ENCODE results near the gene STRN4.

STRN4 gene

GRCh38 chr19:46739290-46739771 lies 6.9 kb downstream of the STRN4 start:
- H3K9me3 ChIP-seq (ENCODE audit: severe bottlenecking), result no peaks in the 10 kb centered on the region
- H3K27me3 ChIP-seq (ENCODE audit: insufficient read depth, low read depth, severe bottlenecking), result no peaks in the 10 kb centered on the region
- no peak overlapping the region for H3K4me3 ChIP-seq (ENCODE audit: low read depth, low read length)
- no peak overlapping the region for H3K27ac ChIP-seq
- no peak for TF ChIP-seq CTCF (IDR thresholded peaks at IDR 0.05; ENCODE audit: low read depth, low read length)
- no peak for DNase-seq
- H3K36me3 ChIP-seq, result peaks cover 84% of the 10 kb centered on the region

GRCh38 chr19:46737761-46738171 lies 8.5 kb downstream of the STRN4 start:
- Histone ChIP-seq H3K27ac (no peak overlapping the region), H3K36me3 (peaks cover 90% of the 10 kb centered on the region), H3K4me3 (ENCODE audit: low read depth, low read length) (no peak overlapping the region), H3K9me3 (ENCODE audit: severe bottlenecking) (no peaks in the 10 kb centered on the region), H3K27me3 (ENCODE audit: insufficient read depth, low read depth, severe bottlenecking) (no peaks in the 10 kb centered on the region)
- TF ChIP-seq CTCF (IDR thresholded peaks at IDR 0.05; ENCODE audit: low read depth, low read length), result no peak
- no peak for DNase-seq

GRCh38 chr19:46737298-46737654 lies 9.0 kb downstream of the STRN4 start:
- peaks cover 90% of the 10 kb centered on the region for H3K36me3 ChIP-seq
- TF ChIP-seq CTCF (IDR thresholded peaks at IDR 0.05; ENCODE audit: low read depth, low read length), result no peak
- no peaks in the 10 kb centered on the region for H3K27me3 ChIP-seq (ENCODE audit: insufficient read depth, low read depth, severe bottlenecking)
- no peak for DNase-seq
- H3K9me3 ChIP-seq (ENCODE audit: severe bottlenecking), result no peaks in the 10 kb centered on the region
- H3K4me3 ChIP-seq (ENCODE audit: low read depth, low read length), result no peak overlapping the region
- no peak overlapping the region for H3K27ac ChIP-seq

GRCh38 chr19:46736531-46737297 lies 9.5 kb downstream of the STRN4 start:
- Histone ChIP-seq H3K9me3 (ENCODE audit: severe bottlenecking) (no peaks in the 10 kb centered on the region), H3K36me3 (peaks cover 90% of the 10 kb centered on the region), H3K27me3 (ENCODE audit: insufficient read depth, low read depth, severe bottlenecking) (no peaks in the 10 kb centered on the region), H3K4me3 (ENCODE audit: low read depth, low read length) (no peak overlapping the region), H3K27ac (no peak overlapping the region)
- TF ChIP-seq CTCF (IDR thresholded peaks at IDR 0.05; ENCODE audit: low read depth, low read length), result no peak
- DNase-seq, result no peak

- Histone ChIP-seq H3K9me3 (ENCODE audit: severe bottlenecking) (no peaks in the 10 kb centered on the region), H3K4me3 (ENCODE audit: low read depth, low read length) (no peak overlapping the region), H3K27ac (no peak overlapping the region), H3K27me3 (ENCODE audit: insufficient read depth, low read depth, severe bottlenecking) (no peaks in the 10 kb centered on the region), H3K36me3 (peaks cover 95% of the 10 kb centered on the region)
- TF ChIP-seq CTCF (IDR thresholded peaks at IDR 0.05; ENCODE audit: low read depth, low read length), result no peak
- no peak for DNase-seq
Measured at GRCh38 chr19:46733690-46734292, 12.5 kb downstream of the STRN4 start.
